ENCODE results near the gene SLC25A18.
A peak's percentile ranks its signal among the peaks of the same experiment; 100 is the strongest.
"Not testable (repeated sequence)": the region's sequence is repeated elsewhere in the genome, so short reads cannot be mapped to it uniquely, and the experiment has no call there.

The SLC25A18 gene, protein sequence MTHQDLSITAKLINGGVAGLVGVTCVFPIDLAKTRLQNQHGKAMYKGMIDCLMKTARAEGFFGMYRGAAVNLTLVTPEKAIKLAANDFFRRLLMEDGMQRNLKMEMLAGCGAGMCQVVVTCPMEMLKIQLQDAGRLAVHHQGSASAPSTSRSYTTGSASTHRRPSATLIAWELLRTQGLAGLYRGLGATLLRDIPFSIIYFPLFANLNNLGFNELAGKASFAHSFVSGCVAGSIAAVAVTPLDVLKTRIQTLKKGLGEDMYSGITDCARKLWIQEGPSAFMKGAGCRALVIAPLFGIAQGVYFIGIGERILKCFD

DNA sequence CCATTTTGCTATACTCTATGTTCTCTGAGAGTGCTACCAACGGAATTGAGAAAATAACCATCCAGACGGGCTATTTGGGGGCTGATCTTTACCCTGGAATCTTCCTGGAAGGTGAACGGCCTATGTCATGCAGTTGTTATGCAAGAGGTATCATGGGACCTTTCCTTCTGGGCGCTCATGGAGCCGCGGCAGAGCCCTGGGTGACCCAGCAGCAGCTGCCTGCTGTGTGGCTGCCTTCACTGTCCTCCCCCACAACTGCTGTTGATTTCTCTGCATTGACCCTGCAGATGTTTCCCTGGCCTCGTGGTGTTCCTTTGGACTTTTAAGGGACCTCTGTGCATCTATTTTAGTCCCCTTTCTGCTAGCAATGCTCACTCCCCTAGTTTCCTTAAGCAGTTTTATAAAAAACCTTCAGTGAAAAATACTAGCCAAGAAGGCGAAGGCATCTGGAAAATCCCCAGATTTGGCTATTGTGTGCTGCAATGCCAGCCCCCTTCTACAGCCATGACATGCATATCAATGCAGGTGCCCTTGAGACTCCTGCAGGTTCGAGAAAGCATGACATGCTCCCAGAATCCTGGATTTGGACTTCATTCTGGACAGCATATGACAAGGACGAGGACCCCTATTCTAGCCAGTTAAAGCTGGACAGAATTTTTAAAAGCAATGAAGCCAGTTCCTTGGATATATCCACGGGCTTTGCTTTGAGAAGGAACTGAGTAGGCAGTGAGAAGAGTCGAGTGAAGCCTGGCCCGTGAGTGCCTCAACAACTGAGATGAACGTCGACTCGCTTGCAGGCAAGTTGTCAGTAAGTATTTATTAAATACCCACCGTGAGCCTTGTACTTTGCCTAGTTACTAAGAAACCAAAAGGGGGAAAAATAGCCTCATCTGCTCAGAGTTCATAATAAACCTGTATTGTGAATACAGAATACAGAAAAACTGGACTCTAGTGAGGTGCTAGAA is at the start of gene SLC25A18:
SLC25A18 (plus strand) TSS at position 593 of the 965 bp plus-strand sequence. CDS start 16,447 bp downstream, outside the sequence.
- no peak for DNase-seq (ENCODE audit: low read depth)

DNA sequence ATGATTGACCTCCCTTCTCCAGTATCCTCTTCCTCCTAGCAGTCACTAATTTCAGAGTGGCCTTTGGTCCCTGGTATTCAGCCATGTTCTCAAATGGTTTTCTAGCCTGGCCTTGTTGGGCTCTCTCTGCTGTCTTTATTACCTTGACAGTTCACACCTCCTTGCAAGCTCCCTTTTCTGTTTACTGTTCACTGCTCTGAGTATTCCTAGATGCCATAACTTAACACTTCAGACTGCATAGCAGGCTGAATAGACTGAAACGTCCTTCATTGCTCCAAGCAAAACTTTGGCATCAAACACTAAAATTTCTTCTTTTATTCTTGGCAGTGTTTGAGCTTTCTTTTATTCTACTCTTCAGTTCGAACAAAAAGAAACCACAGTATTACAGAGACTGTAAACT is 49.7 kb upstream of the SLC25A18 start:
- DNase-seq (ENCODE audit: low read depth): no peak

DNA sequence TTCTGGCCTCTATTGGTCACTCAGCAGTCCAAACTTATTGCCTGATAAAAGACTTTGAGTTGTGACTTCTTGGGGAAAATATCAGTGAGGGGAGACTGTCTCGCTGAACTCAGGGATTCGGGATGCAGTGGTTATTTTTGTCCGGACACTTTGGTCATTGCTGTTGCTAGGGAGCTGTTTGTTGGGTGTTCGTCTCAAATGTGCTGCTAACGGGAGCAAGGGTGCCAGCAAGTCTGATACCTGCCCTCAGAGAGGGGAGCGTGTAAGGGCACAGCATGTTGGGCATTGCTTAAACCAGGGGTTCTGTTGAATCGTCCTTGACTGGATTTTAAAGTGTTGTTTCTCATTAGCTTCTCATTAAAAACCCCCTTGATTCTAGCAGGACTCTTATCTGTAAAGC is 49.2 kb upstream of the SLC25A18 start:
- no peak for DNase-seq (ENCODE audit: low read depth)

DNA sequence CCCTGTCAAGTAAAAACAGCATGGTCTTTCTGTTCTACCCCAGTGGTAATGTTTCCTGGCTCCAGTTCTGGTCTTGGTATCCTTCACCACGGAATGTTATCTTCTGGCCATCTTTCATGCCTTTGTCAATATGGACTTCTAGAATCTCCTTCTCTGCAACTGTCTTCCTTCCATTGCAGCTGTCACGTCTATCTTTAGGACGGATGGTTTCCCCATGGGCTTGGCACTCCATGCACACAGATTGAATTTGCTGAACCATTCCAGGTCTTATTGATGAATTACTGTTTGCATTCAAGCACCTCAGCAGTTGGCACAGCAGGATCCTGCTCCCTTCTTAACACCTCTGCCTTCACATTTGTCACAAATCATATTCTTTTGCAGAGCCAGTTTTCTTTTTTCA is 44.9 kb upstream of the SLC25A18 start:
- no peak for DNase-seq (ENCODE audit: low read depth)

DNA sequence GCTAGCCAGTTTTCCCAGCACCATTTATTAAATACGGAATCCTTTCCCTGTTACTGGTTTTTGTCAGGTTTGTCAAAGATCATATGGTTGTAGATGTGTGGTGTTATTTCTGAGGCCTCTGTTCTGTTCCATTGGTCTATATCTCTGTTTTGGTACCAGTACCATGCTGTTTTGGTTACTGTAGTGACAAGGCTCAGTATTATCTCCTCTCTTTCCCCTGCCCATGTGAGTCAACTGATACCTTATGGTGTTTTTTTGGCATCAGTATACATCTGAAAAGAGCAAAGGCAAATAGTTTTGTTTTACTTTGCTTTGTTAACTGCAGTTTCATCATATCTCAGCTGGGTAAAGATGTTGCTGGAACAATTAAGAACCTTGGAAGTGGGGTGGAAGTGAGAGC is 41.3 kb upstream of the SLC25A18 start:
- DNase-seq (ENCODE audit: low read depth): not testable (repeated sequence)

DNA sequence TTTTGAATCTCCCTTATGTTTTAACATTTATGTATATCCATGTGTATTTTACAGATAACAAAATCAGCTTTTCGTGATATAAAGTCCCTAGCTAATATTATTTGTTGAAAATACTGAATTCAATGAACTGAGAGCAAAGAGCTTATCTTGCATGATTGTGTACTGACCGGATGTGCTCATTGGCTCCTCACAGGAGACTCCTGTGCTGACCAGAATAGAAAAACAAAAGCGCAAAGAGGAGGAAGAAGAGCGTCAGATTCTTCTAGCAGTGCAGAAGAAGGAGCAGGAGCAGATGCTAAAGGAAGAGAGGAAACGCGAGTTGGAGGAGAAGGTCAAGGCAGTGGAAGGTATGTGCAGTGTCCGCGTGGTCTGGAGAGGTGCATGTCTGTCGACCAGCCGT is 39.4 kb upstream of the SLC25A18 start:
- DNase-seq (ENCODE audit: low read depth): no peak

DNA sequence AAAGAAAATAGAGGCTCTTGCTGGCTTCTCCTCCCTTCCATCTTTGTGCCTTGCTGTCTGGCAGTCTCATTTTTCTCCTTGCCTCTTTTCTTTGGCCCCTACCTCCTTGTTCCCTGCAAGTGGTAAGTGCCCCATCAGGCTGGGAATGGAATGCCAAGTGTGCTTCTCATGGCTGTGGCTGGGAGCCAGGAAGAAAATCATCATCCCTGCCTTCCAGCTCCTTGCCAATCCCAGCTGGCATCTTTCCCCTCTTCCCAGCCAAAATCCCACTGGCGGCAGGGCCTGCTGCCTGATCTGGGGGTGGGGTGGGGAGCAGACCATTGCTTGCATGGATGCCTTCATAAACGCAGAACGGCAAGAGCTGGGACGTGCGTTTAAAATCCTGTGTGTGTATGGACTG is 27.0 kb upstream of the SLC25A18 start:
- peak; percentile 9 for DNase-seq (ENCODE audit: low read depth)

DNA sequence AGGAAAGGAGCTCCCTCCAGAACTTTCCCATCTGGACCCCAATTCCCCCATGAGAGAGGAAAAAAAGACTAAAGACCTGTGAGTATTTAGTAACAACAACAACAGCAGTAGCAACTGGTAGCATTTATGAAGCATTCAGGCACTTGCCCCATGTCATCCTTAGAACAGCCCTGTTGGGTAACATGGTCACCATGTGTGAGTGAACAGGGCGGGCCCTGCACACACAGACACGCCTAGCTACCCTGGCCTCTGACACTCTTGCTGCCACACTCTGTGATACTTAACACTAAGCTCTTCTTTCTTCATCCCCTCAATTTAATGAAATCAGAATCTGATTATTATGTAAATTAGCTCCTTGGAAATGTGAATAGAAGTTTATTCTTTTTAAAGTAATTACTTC is 26.1 kb upstream of the SLC25A18 start:
- no peak for DNase-seq (ENCODE audit: low read depth)

DNA sequence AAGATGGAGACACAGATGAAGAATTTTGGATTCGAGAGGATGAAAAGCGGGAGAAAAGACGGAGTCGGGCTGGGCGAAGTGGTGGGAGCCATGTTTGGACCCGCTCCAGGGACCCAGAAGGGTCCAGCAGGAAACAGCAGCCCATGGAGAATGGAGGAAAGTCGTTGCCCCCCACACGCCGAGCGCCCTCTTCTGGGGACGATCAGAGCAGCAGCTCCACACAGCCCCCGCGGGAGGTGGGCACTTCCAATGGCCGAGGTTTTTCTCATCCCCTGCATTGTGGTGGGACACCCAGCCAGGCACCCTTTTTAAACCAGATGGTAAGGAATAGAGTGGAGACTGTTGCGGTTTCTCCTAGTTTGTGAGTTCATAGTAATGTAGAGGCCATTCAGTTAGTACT is 22.8 kb upstream of the SLC25A18 start:
- DNase-seq (ENCODE audit: low read depth): no peak

DNA sequence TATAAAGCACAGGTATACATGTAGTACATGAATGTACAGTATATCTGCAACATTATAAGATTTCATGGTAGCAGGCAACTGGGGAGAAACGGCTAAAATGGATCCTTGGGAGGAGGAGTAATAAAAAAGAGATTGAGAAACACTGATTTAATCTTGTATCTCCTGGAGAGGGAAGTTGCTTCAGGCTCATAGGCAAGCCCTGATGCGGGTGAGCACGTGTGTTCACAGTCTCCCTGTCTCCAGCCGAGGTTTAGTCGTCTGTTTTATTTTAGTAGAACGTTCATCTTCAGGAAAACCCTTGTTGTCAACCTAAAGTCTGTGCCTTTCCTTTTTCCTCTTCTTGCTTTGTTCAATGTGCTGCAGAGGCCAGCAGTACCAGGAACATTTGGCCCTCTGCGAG is 21.8 kb upstream of the SLC25A18 start:
- no peak for DNase-seq (ENCODE audit: low read depth)

DNA sequence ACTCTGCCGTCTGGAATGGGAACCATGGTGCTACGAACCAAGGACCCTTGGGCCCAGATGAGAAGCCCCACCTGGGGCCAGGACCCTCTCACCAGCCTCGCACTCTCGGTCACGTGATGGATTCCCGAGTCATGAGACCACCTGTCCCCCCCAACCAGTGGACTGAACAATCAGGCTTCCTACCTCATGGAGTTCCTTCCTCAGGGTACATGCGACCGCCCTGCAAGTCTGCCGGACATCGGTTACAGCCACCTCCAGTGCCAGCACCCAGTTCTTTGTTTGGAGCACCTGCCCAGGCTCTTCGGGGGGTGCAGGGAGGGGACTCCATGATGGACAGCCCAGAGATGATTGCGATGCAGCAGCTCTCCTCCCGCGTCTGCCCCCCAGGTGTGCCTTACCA is 20.8 kb upstream of the SLC25A18 start:
- no peak for DNase-seq (ENCODE audit: low read depth)

DNA sequence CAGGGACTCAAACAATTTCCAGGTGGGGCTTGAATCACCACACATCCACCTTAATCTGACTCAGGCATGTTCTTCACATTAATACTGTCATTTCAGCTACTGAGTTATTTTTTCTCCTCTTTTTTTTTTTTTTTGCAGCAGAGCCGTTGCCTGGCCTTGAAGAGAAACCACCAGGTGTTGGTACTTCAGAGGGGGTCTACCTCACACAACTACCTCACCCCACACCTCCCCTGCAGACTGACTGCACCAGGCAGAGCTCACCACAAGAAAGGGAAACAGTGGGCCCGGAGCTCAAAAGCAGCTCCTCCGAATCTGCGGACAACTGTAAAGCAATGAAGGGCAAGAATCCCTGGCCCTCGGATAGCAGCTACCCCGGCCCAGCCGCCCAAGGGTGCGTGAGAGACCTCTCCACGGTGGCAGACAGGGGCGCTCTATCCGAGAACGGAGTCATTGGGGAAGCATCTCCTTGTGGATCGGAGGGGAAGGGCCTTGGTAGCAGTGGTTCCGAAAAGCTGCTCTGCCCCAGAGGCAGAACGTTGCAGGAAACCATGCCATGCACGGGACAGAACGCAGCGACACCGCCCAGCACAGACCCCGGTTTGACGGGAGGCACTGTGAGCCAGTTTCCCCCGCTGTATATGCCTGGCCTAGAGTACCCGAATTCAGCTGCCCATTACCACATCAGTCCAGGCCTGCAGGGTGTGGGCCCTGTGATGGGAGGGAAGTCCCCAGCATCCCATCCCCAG is 15.1 kb upstream of the SLC25A18 start:
- DNase-seq (ENCODE audit: low read depth): no peak

DNA sequence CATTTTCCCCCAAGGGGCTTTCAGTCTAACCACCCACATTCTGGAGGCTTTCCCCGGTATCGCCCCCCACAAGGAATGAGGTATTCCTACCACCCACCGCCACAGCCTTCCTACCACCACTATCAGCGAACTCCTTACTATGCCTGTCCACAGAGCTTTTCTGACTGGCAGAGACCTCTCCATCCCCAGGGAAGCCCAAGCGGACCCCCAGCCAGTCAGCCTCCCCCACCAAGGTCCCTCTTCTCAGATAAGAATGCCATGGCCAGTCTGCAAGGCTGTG is 14.6 kb upstream of the SLC25A18 start:
- no peak for DNase-seq (ENCODE audit: low read depth)

DNA sequence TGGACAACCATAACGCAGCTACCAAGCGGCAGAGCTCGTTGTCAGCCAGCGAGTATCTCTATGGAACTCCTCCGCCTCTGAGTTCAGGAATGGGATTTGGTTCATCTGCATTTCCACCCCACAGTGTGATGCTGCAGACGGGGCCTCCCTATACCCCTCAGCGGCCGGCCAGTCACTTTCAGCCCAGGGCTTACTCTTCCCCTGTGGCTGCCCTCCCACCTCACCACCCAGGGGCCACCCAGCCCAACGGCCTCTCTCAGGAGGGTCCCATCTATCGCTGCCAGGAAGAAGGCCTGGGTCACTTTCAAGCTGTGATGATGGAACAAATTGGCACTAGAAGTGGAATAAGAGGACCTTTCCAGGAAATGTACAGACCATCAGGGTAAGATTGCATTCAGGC is 14.1 kb upstream of the SLC25A18 start:
- DNase-seq (ENCODE audit: low read depth): no peak

DNA sequence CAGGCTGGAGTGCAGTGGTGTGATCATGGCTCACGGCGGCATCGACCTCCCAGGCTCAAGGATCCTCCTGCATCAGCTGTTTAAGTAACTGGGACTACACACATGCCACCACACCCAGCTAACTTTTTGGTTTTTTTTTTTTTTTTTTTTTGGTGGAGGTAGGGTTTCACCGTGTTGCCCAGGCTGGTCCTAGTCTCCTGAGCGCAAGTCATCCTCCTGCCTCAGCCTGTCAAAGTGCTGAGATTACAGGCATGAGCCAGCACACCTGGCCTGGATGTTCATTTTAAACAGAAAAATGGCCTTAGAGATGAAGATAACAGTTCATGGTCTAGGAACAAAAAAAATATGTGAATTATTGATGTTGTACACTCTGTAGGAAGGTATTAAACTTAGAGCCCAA is 13.6 kb upstream of the SLC25A18 start:
- DNase-seq (ENCODE audit: low read depth): no peak

DNA sequence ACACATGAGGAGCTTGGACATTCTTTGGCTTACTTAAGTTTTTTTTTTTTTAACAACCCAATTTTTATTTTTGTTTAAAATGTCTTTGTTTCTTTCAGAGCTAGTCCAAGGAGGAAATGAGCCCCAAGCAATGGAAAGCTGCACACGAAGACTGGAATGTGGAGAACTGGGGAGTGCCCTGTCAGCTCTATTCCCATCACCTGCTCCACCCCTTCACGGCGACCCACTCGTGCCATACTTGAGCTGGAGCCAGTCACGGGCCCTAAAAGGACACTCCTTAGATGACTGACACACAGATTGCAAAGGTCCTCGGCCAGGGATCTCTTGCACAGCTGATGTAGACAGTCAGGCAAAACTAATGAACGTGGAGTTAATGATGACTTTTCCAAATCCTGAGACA is 10.6 kb upstream of the SLC25A18 start:
- no peak for DNase-seq (ENCODE audit: low read depth)

DNA sequence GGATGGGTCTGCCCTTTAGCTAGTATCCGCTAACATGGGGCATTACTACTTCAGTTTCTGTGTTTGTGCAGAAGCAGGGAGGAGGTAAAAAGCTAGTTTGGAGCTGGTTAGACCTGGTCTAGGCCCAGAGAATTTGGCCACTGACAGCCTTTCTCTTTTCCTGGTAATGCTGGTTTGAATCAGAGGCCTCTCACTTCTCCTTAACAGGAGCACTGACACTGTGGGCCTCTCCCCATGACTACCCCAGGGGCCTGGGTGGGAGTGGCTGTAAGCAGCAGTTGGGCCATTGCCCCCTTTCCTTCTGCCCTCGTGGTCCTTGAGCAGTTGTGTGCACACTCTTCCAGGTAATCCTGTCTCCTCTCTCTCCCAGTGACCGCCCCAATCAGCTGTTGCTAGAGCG is 8.5 kb upstream of the SLC25A18 start:
- no peak for DNase-seq (ENCODE audit: low read depth)

DNA sequence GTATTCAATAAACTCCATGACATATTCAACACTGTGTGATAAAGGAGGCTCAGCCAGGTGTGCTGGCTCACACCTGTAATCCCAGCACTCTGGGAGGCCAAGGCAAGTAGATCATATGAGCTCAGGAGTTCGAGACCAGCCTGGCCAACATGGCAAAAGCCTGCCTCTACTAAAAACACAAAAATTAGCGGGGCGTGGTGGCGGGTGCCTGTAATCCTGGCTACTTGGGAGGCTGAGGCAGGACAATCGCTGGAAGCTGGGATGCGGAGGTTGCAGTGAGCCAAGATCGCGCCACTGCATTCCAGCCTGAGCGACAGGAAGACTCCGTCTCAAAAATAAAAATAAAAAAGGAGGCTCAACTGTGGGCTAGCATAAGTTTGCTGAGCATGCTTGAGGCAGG is 4.1 kb upstream of the SLC25A18 start:
- DNase-seq (ENCODE audit: low read depth): no peak

DNA sequence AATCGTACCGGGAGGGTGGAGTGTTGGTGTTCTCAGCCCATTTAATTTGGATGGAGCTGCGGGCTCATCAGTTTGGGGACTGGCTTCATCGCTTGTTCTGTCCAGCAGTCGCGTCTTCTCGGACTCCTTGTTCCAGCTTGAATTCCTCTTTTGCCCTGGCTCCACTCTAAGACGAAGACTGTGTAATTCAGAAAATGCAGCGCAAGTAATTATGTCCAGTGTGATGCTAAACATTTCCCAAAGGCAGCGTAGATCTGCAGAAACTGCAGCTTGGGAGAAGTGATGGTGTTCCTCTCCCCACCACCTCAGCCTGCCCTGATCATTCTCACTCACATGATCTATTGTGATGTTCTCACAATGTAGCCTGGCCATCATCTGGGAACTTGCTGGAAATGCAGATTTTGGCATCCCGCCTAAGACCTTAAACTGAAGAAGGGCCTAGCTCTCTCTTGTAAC is 666 bp downstream of the SLC25A18 start:
- peak; percentile 59 for DNase-seq (ENCODE audit: low read depth)

DNA sequence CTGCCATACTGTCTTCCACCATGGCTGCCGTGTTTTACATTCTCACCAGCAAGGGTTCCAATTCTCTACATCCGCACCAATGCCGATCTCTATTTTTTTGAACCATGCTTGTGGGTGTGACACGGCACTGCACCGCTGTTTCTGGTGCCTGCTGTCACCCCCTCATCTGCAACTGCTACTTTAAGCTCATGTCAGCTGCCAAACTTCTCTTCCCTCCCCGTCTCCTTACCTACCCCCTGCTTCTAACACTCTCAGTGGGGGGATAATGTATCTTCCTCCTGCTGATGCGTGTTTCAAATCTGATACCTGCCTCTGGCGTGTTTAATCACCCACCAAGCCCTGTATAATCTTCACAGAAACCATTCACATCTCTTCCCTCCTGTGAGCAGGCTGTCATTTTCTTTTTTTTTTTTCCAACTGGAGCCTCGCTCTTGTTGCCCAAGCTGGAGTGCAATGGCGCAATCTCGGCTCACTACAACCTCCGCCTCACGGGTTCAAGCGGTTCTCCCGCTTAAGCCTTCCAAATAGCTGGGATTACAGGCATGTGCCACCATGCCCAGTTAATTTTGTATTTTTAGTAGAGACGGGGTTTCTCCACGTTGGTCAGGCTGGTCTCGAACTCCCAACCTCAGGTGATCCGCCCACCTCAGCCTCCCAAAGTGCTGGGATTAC is 2.9 kb downstream of the SLC25A18 start:
- DNase-seq (ENCODE audit: low read depth): not testable (repeated sequence)

DNA sequence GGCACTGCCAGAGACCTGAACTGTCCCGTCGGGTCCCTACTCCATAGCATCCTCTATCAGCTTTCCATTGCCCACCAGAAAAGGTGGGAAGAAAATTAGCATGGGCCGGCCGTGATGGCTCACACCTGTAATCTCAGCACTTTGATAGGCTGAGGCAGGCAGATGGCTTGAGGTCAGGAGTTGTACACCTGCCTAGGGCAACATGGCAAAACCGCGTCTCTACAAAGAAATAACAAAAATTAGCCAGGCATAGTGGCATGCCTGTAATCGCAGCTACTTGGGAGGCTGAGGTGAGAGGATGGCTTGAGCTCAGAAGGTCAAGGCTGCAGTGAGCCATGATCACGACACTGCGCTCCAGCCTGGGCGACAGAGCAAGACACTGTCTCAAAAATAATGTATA is 3.5 kb downstream of the SLC25A18 start:
- DNase-seq (ENCODE audit: low read depth): no peak

DNA sequence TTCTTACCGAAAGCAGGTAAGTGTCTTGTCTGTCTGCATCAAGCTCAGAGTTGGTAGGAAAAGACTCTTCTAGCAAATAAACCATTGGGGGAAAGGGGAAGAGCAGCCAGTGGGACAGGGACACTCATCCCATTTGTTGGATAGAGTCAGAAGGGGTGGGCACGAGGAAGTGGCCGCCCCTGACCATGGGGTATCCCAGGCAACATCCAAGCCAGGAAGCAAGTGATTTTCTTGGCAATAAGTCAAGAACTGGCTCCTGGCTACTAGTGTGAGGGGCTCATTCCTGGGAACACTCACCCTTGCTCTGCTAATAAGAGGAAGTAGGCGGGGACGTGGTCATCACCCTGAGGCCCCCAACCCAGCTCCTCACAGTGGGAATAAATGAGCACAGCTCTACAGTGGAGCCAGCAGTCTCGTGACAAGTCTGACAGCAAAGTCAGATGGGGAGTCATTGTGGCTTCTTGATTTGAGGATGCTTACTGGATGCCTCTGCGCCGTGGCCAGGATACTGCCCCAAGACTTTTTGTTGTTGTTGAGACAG is 6.7 kb downstream of the SLC25A18 start:
- DNase-seq (ENCODE audit: low read depth): peak; percentile 62

All from EH (cell line).